Thyroid gland (tissue), 4 donors: Measurements from ENCODE around the gene LHPP. TPM values are rescaled to one million over a fixed set of nuclear protein-coding genes. Genes with fewer than 3 reads are reported as not detected.

ENCODE experiments used
- DNase-seq, 2 donors: peaks; one replicate each; pipeline ENCODE4 v3.0.0-alpha.2; 2019
- H3K27ac ChIP-seq, 3 donors: fragments of 200-600 bp; sonication (generic); 1 replicate in 2 of 3; 2 replicates in 1 of 3; pipeline ENCODE4 v1.5.1; 2016 to 2019; ENCODE audit warnings: mild to moderate bottlenecking in 1 of 3, moderate library complexity in 1 of 3
- H3K27me3 ChIP-seq: fragments of 200-600 bp; sonication (generic); one replicate; pipeline ENCODE4 v1.5.1; 2019
- H3K36me3 ChIP-seq, 2 donors: fragments of 200-600 bp; sonication (generic); one replicate each; pipeline ENCODE4 v1.5.1; 2016 to 2019
- H3K4me1 ChIP-seq, 2 donors: fragments of 200-600 bp; sonication (generic); one replicate each; pipeline ENCODE4 v1.5.1; 2017 to 2019
- H3K4me3 ChIP-seq, 3 donors: fragments of 200-600 bp; sonication (generic); replicated peaks in 1 of 3; 1 replicate in 2 of 3; 2 replicates in 1 of 3; pipeline ENCODE4 v1.5.1; 2016; ENCODE audit warnings: mild to moderate bottlenecking in 1 of 3
- H3K9me3 ChIP-seq: fragments of 200-600 bp; sonication (generic); one replicate; pipeline ENCODE4 v1.5.1; 2017
- CTCF ChIP-seq, 6 experiments: fragments of 200-600 bp in 3 of 6; fragments of 450-650 bp in 3 of 6; sonication (generic) in 3 of 6; IDR thresholded peaks; one replicate each; pipeline ENCODE4 v1.5.1; 2016 to 2019; ENCODE audit warnings: antibody characterized with exemption in 6 of 6, mild to moderate bottlenecking in 2 of 6, inconsistent platforms in 1 of 6, moderate library complexity in 1 of 6
- POLR2A ChIP-seq, 2 donors: fragments of 450-650 bp; IDR thresholded peaks; one replicate each; pipeline ENCODE4 v1.6.1; 2017; ENCODE audit warnings: antibody characterized with exemption in 2 of 2, mild to moderate bottlenecking in 2 of 2, moderate library complexity in 1 of 2
- WGBS, 2 donors: methylation state at CpG; one replicate each; pipeline ENCODE4 v1.1.5; 2017; 5-methylcytosine and 5-hydroxymethylcytosine counted together
- intact Hi-C: fragments of 100-400 bp; cut with DNase I; formaldehyde crosslinking; loops from one replicate; pipeline ENCODE4 v1.15.1; 2023
- total RNA-seq, 4 donors: library from RNA; depleted of rRNA; stranded (reverse); fragments of >200 nt; gene quantifications; one replicate each; pipeline ENCODE4 v1.2.3, GENCODE V29; 2016

Gene LHPP
- total RNA-seq, 4 donors from 2014 or later = 8.3 to 69.9 (median 48.3) TPM

GRCh38 chr10:124447751-124448466 lies 13.7 kb upstream of the LHPP start:
- H3K27me3 ChIP-seq = peaks cover 14% of the 10 kb centered on the region
- H3K9me3 ChIP-seq = no peaks in the 10 kb centered on the region
- no peaks in the 10 kb centered on the region for H3K36me3 ChIP-seq
- no peak for TF ChIP-seq POLR2A (IDR thresholded peaks at IDR 0.05)
- no peak for TF ChIP-seq CTCF (IDR thresholded peaks at IDR 0.05)
- 8 to 12% methylated on average over 9 to 24 of the region's 60 CpGs for WGBS, 2 donors
- peaks cover 11 to 33% of the 10 kb centered on the region in 2 donors for H3K4me1 ChIP-seq
- intact Hi-C loops = no loop called here
- H3K4me3 ChIP-seq = peak overlapping the region in 1 of 3 donors; percentile 19
- DNase-seq = peak; percentile 33 to 35
- H3K27ac ChIP-seq = no peak overlapping the region

GRCh38 chr10:124448696-124449169 lies 12.9 kb upstream of the LHPP start:
- intact Hi-C loops = no loop called here
- Histone ChIP-seq H3K36me3 (no peaks in the 10 kb centered on the region), H3K4me3 (no peak overlapping the region), H3K27me3 (peaks cover 14% of the 10 kb centered on the region), H3K27ac (no peak overlapping the region), H3K4me1 (peaks cover 11 to 33% of the 10 kb centered on the region in 2 donors), H3K9me3 (no peaks in the 10 kb centered on the region)
- 3 to 6% methylated on average over 20 to 22 of the region's 26 CpGs for WGBS, 2 donors
- TF ChIP-seq POLR2A (IDR thresholded peaks at IDR 0.05) = no peak
- TF ChIP-seq CTCF (IDR thresholded peaks at IDR 0.05) = no peak
- no peak for DNase-seq

- WGBS, 2 donors = 1 to 2% methylated on average over 17 to 40 of the region's 59 CpGs
- TF ChIP-seq POLR2A (IDR thresholded peaks at IDR 0.05) (no peak), CTCF (IDR thresholded peaks at IDR 0.05) (no peak)
- no peaks in the 10 kb centered on the region for H3K9me3 ChIP-seq
- peaks cover 14% of the 10 kb centered on the region for H3K27me3 ChIP-seq
- H3K4me1 ChIP-seq = peaks cover 11 to 38% of the 10 kb centered on the region in 2 donors
- no peak overlapping the region for H3K4me3 ChIP-seq
- H3K36me3 ChIP-seq = no peaks in the 10 kb centered on the region
- no peak for DNase-seq
- H3K27ac ChIP-seq = no peak overlapping the region
- intact Hi-C loops = no loop called here
Observed at GRCh38 chr10:124449170-124450011, 12.2 kb upstream of the LHPP start.

GRCh38 chr10:124450012-124450782 lies 11.4 kb upstream of the LHPP start, which contains the start of gene NKX1-2:
Gene NKX1-2 (minus strand): TSS chr10:124450035. CDS start chr10:124449943, 92 bp downstream.
- peaks cover 14% of the 10 kb centered on the region for H3K27me3 ChIP-seq
- no peak for TF ChIP-seq POLR2A (IDR thresholded peaks at IDR 0.05)
- no peak for TF ChIP-seq CTCF (IDR thresholded peaks at IDR 0.05)
- no peak within 1 kb of the TSS for H3K27ac ChIP-seq
- H3K9me3 ChIP-seq = no peaks in the 10 kb centered on the region
- H3K36me3 ChIP-seq = no peaks in the 10 kb centered on the region
- intact Hi-C loops = no loop called here
- DNase-seq = no peak
- no peak within 1 kb of the TSS for H3K4me3 ChIP-seq
- peaks cover 11 to 40% of the 10 kb centered on the region in 2 donors for H3K4me1 ChIP-seq
- 4 to 8% methylated on average over 23 of the region's 57 CpGs for WGBS, 2 donors
